ENCODE measurements around the gene RHOBTB1.

RHOBTB1 gene

GRCh38 chr10:60942134-60942787 is 1.7 kb downstream of the RHOBTB1 start:
- Histone ChIP-seq H3K36me3 (ENCODE audit: control insufficient read depth, insufficient read depth, low read length) (no peaks in the 10 kb centered on the region), H3K27ac (ENCODE audit: low read depth, low read length) (no peak overlapping the region), H3K9ac (ENCODE audit: low read depth, low read length) (no peak overlapping the region), H3K4me3 (ENCODE audit: low read depth, low read length) (peak overlapping the region; percentile 70; the same call in 1 of the 2 replicates), H3K4me1 (ENCODE audit: control insufficient read depth, insufficient read depth, low read length) (peaks cover 7% of the 10 kb centered on the region), H3K27me3 (ENCODE audit: control insufficient read depth, insufficient read depth, low read length) (peaks cover 12% of the 10 kb centered on the region), H3K9me3 (ENCODE audit: control insufficient read depth, insufficient read depth, low read length) (no peaks in the 10 kb centered on the region)

DNA sequence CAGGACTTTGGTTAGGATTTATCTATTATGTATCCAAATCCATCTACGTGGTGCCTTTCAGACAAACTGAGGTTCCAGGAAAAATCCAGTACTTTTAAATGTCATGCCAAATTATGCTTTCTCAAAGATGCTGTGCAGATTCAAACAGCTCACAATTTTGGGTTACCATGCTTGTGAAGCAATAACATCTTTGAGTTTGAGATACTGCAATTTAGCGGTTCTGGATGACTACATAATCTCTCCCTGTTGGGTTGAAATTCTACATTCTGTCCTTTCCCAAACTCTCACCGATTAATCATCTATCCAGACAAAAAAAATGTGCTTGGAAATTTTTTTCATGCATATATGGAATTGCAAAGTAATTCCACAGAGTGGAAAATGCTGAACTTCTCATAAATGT is 3.5 kb downstream of the RHOBTB1 start:
- Histone ChIP-seq H3K9ac (ENCODE audit: low read depth, low read length) (no peak overlapping the region), H3K27ac (ENCODE audit: low read depth, low read length) (no peak overlapping the region), H3K9me3 (ENCODE audit: control insufficient read depth, insufficient read depth, low read length) (no peaks in the 10 kb centered on the region), H3K36me3 (ENCODE audit: control insufficient read depth, insufficient read depth, low read length) (no peaks in the 10 kb centered on the region), H3K4me3 (ENCODE audit: low read depth, low read length) (no peak overlapping the region), H3K4me1 (ENCODE audit: control insufficient read depth, insufficient read depth, low read length) (peaks cover 7% of the 10 kb centered on the region), H3K27me3 (ENCODE audit: control insufficient read depth, insufficient read depth, low read length) (peaks cover 9% of the 10 kb centered on the region)

DNA sequence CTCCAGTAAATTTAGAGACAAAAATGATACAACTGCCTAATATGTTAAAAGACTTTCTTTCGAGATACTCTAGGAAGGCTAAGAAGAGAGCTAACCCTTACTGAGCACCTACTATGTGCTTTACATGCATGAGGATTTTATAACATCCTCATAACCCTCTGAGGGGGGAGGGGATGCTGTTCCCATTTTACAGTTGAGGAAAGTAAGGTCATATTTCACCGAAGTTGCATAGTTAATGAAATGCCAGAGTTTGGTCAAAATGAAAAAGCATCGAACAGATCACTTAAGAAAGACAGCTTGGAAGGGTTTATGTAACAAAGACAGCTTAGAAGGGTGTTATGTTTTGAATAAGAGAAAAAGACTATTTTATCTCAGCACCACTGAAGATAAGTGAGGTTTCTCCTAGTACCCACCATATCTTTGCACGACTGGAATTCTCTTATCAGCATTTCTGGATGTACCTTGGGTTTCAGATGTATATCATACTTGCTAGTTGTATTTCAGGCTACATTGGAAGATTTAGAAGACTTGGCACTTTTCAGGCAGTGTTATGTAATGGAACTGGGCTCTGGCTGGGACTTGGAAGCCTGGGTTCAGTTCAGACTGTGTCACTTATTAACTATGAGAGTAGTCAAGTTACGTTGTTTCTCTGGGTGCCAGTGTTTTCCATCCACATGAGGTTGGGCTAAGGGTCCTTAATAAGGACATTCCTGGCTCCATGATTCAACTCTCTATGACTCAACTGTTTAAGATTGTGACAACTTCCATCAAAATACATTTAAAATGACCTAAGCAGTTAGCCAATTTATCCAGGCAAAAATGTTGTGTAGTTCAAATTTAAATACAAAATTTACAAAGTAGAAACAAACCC is 6.0 kb downstream of the RHOBTB1 start:
- H3K9ac ChIP-seq (ENCODE audit: low read depth, low read length), result no peak overlapping the region
- peaks cover 5% of the 10 kb centered on the region for H3K4me1 ChIP-seq (ENCODE audit: control insufficient read depth, insufficient read depth, low read length)
- H3K27ac ChIP-seq (ENCODE audit: low read depth, low read length), result no peak overlapping the region
- H3K27me3 ChIP-seq (ENCODE audit: control insufficient read depth, insufficient read depth, low read length), result no peaks in the 10 kb centered on the region; the same call in 1 of the 2 replicates
- H3K9me3 ChIP-seq (ENCODE audit: control insufficient read depth, insufficient read depth, low read length), result no peaks in the 10 kb centered on the region
- H3K4me3 ChIP-seq (ENCODE audit: low read depth, low read length), result no peak overlapping the region
- H3K36me3 ChIP-seq (ENCODE audit: control insufficient read depth, insufficient read depth, low read length), result no peaks in the 10 kb centered on the region

DNA sequence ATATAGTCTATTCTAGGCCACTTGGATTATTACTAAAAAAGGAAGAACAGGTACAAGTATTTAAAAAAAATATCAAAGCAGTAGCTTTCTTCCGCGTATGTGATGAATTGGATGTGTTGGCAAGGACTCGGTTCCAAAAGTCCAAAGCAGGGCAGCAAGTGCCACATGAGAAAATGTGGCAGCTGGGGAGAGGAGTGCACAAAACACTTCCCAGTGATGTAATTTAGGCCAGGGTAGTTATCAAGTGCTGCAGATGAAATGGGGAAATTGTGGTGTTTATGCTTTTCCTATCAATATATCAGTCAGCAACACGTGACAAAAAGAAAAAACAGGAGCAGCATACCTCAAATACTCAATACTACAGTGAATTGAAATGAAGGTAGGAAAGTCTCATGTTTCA is 7.0 kb downstream of the RHOBTB1 start:
- Histone ChIP-seq H3K27ac (ENCODE audit: low read depth, low read length) (no peak overlapping the region), H3K9ac (ENCODE audit: low read depth, low read length) (no peak overlapping the region), H3K27me3 (ENCODE audit: control insufficient read depth, insufficient read depth, low read length) (no peaks in the 10 kb centered on the region), H3K4me3 (ENCODE audit: low read depth, low read length) (no peak overlapping the region), H3K36me3 (ENCODE audit: control insufficient read depth, insufficient read depth, low read length) (no peaks in the 10 kb centered on the region), H3K4me1 (ENCODE audit: control insufficient read depth, insufficient read depth, low read length) (peaks cover 7% of the 10 kb centered on the region; the same call in 1 of the 2 replicates), H3K9me3 (ENCODE audit: control insufficient read depth, insufficient read depth, low read length) (no peaks in the 10 kb centered on the region)

GRCh38 chr10:60934215-60935175 is 9.5 kb downstream of the RHOBTB1 start:
- no peak overlapping the region for H3K4me3 ChIP-seq (ENCODE audit: low read depth, low read length)
- H3K36me3 ChIP-seq (ENCODE audit: control insufficient read depth, insufficient read depth, low read length), result no peaks in the 10 kb centered on the region
- H3K27ac ChIP-seq (ENCODE audit: low read depth, low read length), result no peak overlapping the region
- no peak overlapping the region for H3K9ac ChIP-seq (ENCODE audit: low read depth, low read length)
- H3K9me3 ChIP-seq (ENCODE audit: control insufficient read depth, insufficient read depth, low read length), result no peaks in the 10 kb centered on the region
- H3K4me1 ChIP-seq (ENCODE audit: control insufficient read depth, insufficient read depth, low read length), result peaks cover 7% of the 10 kb centered on the region; the same call in 1 of the 2 replicates
- H3K27me3 ChIP-seq (ENCODE audit: control insufficient read depth, insufficient read depth, low read length), result no peaks in the 10 kb centered on the region

DNA sequence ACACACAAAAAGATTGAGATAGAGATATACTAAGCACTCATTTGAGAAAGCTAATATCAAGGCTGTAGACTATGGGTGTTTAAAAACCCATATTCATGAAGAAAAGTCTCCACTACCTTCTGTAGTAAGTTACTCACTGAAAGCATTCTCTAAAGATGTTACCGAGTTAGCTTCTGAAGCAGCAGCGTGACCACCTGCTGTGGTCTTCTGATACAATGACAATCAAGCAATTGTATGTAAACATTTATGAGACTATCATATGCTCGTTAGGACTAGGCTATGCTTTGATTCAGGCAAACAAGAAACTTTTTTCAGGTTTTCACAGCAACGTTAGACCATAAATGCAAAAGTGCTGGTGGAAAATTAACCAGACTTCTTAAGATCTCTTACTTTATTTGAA is 11.2 kb downstream of the RHOBTB1 start:
- Histone ChIP-seq H3K36me3 (ENCODE audit: control insufficient read depth, insufficient read depth, low read length) (no peaks in the 10 kb centered on the region), H3K27ac (ENCODE audit: low read depth, low read length) (no peak overlapping the region), H3K9ac (ENCODE audit: low read depth, low read length) (no peak overlapping the region), H3K27me3 (ENCODE audit: control insufficient read depth, insufficient read depth, low read length) (no peaks in the 10 kb centered on the region), H3K9me3 (ENCODE audit: control insufficient read depth, insufficient read depth, low read length) (no peaks in the 10 kb centered on the region), H3K4me1 (ENCODE audit: control insufficient read depth, insufficient read depth, low read length) (peaks cover 7% of the 10 kb centered on the region; the same call in 1 of the 2 replicates), H3K4me3 (ENCODE audit: low read depth, low read length) (no peak overlapping the region)

DNA sequence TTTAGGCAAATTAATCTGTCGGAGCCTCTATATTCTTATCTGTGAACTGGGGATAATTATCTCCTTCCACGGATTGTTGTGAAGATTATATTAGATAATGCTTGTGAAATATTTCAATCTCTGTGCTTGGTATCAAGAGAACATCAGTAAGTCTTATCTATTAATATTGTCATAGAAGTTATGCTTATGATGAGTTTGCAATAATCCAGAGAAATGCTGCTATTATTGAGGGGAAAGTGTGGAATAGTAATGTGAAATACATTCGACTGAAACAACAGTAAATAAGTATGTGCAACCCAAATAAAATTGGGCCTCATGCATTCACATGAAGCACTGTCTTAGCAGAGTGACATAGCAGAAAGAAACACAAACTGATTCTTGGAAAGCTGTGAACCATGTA is 13.7 kb downstream of the RHOBTB1 start:
- Histone ChIP-seq H3K9me3 (ENCODE audit: control insufficient read depth, insufficient read depth, low read length) (no peaks in the 10 kb centered on the region), H3K36me3 (ENCODE audit: control insufficient read depth, insufficient read depth, low read length) (no peaks in the 10 kb centered on the region), H3K27me3 (ENCODE audit: control insufficient read depth, insufficient read depth, low read length) (no peaks in the 10 kb centered on the region), H3K27ac (ENCODE audit: low read depth, low read length) (no peak overlapping the region), H3K4me1 (ENCODE audit: control insufficient read depth, insufficient read depth, low read length) (peaks cover 7% of the 10 kb centered on the region; the same call in 1 of the 2 replicates), H3K4me3 (ENCODE audit: low read depth, low read length) (no peak overlapping the region), H3K9ac (ENCODE audit: low read depth, low read length) (no peak overlapping the region)

DNA sequence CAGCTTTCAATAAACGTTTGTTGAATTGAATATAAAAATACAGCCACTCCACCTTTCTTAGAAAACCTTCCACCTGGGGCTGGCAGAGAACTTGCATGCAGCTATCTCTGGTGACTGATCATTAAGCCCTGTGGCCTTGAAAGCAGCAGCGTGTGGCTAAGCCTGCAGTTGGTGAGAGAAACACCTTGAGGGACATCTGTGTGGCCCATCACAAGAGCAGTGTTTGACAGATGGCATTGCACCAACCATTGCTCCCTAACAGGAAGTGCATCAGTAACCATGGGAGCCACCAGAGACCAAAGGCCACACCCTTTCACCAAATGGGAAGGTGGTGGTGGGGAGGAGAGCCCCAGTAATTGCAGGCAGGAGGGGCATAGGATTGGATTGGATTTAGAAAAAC is 22.4 kb downstream of the RHOBTB1 start:
- no peaks in the 10 kb centered on the region for H3K27me3 ChIP-seq (ENCODE audit: control insufficient read depth, insufficient read depth, low read length)
- no peaks in the 10 kb centered on the region for H3K36me3 ChIP-seq (ENCODE audit: control insufficient read depth, insufficient read depth, low read length)
- no peaks in the 10 kb centered on the region for H3K9me3 ChIP-seq (ENCODE audit: control insufficient read depth, insufficient read depth, low read length)
- no peak overlapping the region for H3K27ac ChIP-seq (ENCODE audit: low read depth, low read length)
- no peaks in the 10 kb centered on the region for H3K4me1 ChIP-seq (ENCODE audit: control insufficient read depth, insufficient read depth, low read length)
- no peak overlapping the region for H3K9ac ChIP-seq (ENCODE audit: low read depth, low read length)
- H3K4me3 ChIP-seq (ENCODE audit: low read depth, low read length), result no peak overlapping the region

GRCh38 chr10:60920479-60920878 is 23.5 kb downstream of the RHOBTB1 start:
- Histone ChIP-seq H3K9me3 (ENCODE audit: control insufficient read depth, insufficient read depth, low read length) (no peaks in the 10 kb centered on the region), H3K4me3 (ENCODE audit: low read depth, low read length) (no peak overlapping the region), H3K27ac (ENCODE audit: low read depth, low read length) (no peak overlapping the region), H3K9ac (ENCODE audit: low read depth, low read length) (no peak overlapping the region), H3K4me1 (ENCODE audit: control insufficient read depth, insufficient read depth, low read length) (no peaks in the 10 kb centered on the region), H3K27me3 (ENCODE audit: control insufficient read depth, insufficient read depth, low read length) (no peaks in the 10 kb centered on the region), H3K36me3 (ENCODE audit: control insufficient read depth, insufficient read depth, low read length) (no peaks in the 10 kb centered on the region)

GRCh38 chr10:60919551-60919950 is 24.4 kb downstream of the RHOBTB1 start:
- Histone ChIP-seq H3K27me3 (ENCODE audit: control insufficient read depth, insufficient read depth, low read length) (no peaks in the 10 kb centered on the region), H3K36me3 (ENCODE audit: control insufficient read depth, insufficient read depth, low read length) (no peaks in the 10 kb centered on the region), H3K4me3 (ENCODE audit: low read depth, low read length) (no peak overlapping the region), H3K27ac (ENCODE audit: low read depth, low read length) (no peak overlapping the region), H3K4me1 (ENCODE audit: control insufficient read depth, insufficient read depth, low read length) (no peaks in the 10 kb centered on the region), H3K9me3 (ENCODE audit: control insufficient read depth, insufficient read depth, low read length) (no peaks in the 10 kb centered on the region), H3K9ac (ENCODE audit: low read depth, low read length) (no peak overlapping the region)
